H9 (cell line): Measurements from ENCODE around the gene NCLN. TPM values are rescaled to one million over a fixed set of nuclear protein-coding genes. Genes with fewer than 3 reads are reported as not detected.

Experiments
- DNase-seq: peaks from one replicate; pipeline ENCODE4 v3.0.0-alpha.2; 2017
- H2AFZ ChIP-seq: one replicate; pipeline ENCODE4 v1.6.1; 2013; ENCODE audit warnings: mild to moderate bottlenecking, low read length, control low read depth, moderate library complexity
- H2AK5ac ChIP-seq: 2 replicates; pipeline ENCODE4 v1.6.1; 2013; ENCODE audit warnings: low read length, control low read depth, mixed read lengths; ENCODE audit not compliant: insufficient read length
- H2BK120ac ChIP-seq: one replicate; pipeline ENCODE4 v1.6.1; 2013; ENCODE audit warnings: low read depth, mild to moderate bottlenecking, low read length, control low read depth, inconsistent platforms; ENCODE audit not compliant: poor library complexity, severe bottlenecking
- H2BK12ac ChIP-seq: 2 replicates; pipeline ENCODE4 v1.6.1; 2013; ENCODE audit warnings: low read length, control low read depth, mixed read lengths, low read depth; ENCODE audit not compliant: insufficient read length
- H2BK15ac ChIP-seq: 2 replicates; pipeline ENCODE4 v1.6.1; 2013; ENCODE audit warnings: low read depth, low read length, control low read depth
- H2BK20ac ChIP-seq: one replicate; pipeline ENCODE4 v1.6.1; 2013; ENCODE audit warnings: low read depth, mild to moderate bottlenecking, low read length, control low read depth, inconsistent platforms; ENCODE audit not compliant: poor library complexity, severe bottlenecking
- H2BK5ac ChIP-seq: 2 replicates; pipeline ENCODE4 v1.6.1; 2013; ENCODE audit warnings: low read length, control low read depth, mixed read lengths; ENCODE audit not compliant: insufficient read length
- H3K14ac ChIP-seq: 2 replicates; pipeline ENCODE4 v1.6.1; 2013; ENCODE audit warnings: low read length, control low read depth; ENCODE audit not compliant: insufficient read depth
- H3K18ac ChIP-seq: 2 replicates; pipeline ENCODE4 v1.6.1; 2013; ENCODE audit warnings: low read depth, mild to moderate bottlenecking, mixed read lengths, low read length, control low read depth; ENCODE audit not compliant: insufficient read length
- H3K23ac ChIP-seq: 2 replicates; pipeline ENCODE4 v1.6.1; 2013; ENCODE audit warnings: low read length, control low read depth, mixed read lengths, low read depth; ENCODE audit not compliant: insufficient read length
- H3K23me2 ChIP-seq: 2 replicates; pipeline ENCODE4 v1.6.1; 2013; ENCODE audit warnings: low read depth, mild to moderate bottlenecking, mixed read lengths, low read length, control low read depth; ENCODE audit not compliant: insufficient read length, poor library complexity, severe bottlenecking
- H3K27ac ChIP-seq: 2 replicates; pipeline ENCODE4 v1.5.1; 2013; ENCODE audit warnings: low read length, control low read depth, mixed read lengths, low read depth; ENCODE audit not compliant: insufficient read length
- H3K27me3 ChIP-seq: 2 replicates; pipeline ENCODE4 v1.6.1; 2013; ENCODE audit warnings: low read length, control low read depth, inconsistent platforms; ENCODE audit not compliant: insufficient read depth
- H3K4ac ChIP-seq: 2 replicates; pipeline ENCODE4 v1.6.1; 2013; ENCODE audit warnings: low read depth, mild to moderate bottlenecking, control low read depth, inconsistent platforms, low read length, moderate library complexity
- H3K4me1 ChIP-seq: 2 replicates; pipeline ENCODE4 v1.6.1; 2013; ENCODE audit warnings: low read length, control low read depth, inconsistent platforms; ENCODE audit not compliant: insufficient read depth
- H3K4me2 ChIP-seq: 2 replicates; pipeline ENCODE4 v1.6.1; 2013; ENCODE audit warnings: low read length, control low read depth, mixed read lengths; ENCODE audit not compliant: insufficient read length, insufficient read depth
- H3K56ac ChIP-seq: 2 replicates; pipeline ENCODE4 v1.6.1; 2013; ENCODE audit warnings: low read depth, mild to moderate bottlenecking, mixed read lengths, low read length, control low read depth; ENCODE audit not compliant: insufficient read length
- H3K79me1 ChIP-seq: 2 replicates; pipeline ENCODE4 v1.6.1; 2013; ENCODE audit warnings: low read depth, mild to moderate bottlenecking, moderate library complexity, low read length, control low read depth, inconsistent platforms; ENCODE audit not compliant: insufficient read depth, poor library complexity, severe bottlenecking
- H3K79me2 ChIP-seq: 2 replicates; pipeline ENCODE4 v1.6.1; 2013; ENCODE audit warnings: low read length, control low read depth, inconsistent platforms; ENCODE audit not compliant: insufficient read depth
- H3K9ac ChIP-seq: 2 replicates; pipeline ENCODE4 v1.6.1; 2013; ENCODE audit warnings: low read length, control low read depth, mixed read lengths; ENCODE audit not compliant: insufficient read length; ENCODE audit errors: extremely low read depth
- H3K9me3 ChIP-seq: one replicate; pipeline ENCODE4 v1.6.1; 2013; ENCODE audit warnings: low read depth, low read length, inconsistent platforms; ENCODE audit not compliant: control insufficient read depth
- H3T11ph ChIP-seq: one replicate; pipeline ENCODE4 v1.6.1; 2013; ENCODE audit warnings: mild to moderate bottlenecking, low read length, control low read depth, inconsistent platforms
- H4K20me1 ChIP-seq: one replicate; pipeline ENCODE4 v1.6.1; 2013; ENCODE audit not compliant: control insufficient read depth, insufficient read length, insufficient read depth
- H4K5ac ChIP-seq: 2 replicates; pipeline ENCODE4 v1.6.1; 2013; ENCODE audit warnings: low read depth, mild to moderate bottlenecking, mixed read lengths, low read length, control low read depth; ENCODE audit not compliant: insufficient read length
- H4K8ac ChIP-seq: replicated peaks from 2 replicates; pipeline ENCODE4 v1.6.1; 2013; ENCODE audit warnings: low read length, control low read depth, mixed read lengths, low read depth; ENCODE audit not compliant: insufficient read length
- H4K91ac ChIP-seq: 2 replicates; pipeline ENCODE4 v1.6.1; 2013; ENCODE audit warnings: low read depth, mild to moderate bottlenecking, moderate library complexity, mixed read lengths, low read length, control low read depth; ENCODE audit not compliant: insufficient read length
- H3K27ac Mint-ChIP-seq, 3 experiments: 2 replicates in 2 of 3; 3 replicates in 1 of 3; pipeline ENCODE4 v1.8.0; 2020 to 2021; ENCODE audit warnings: mixed read lengths in 3 of 3, mild to moderate bottlenecking in 1 of 3, moderate library complexity in 1 of 3
- H3K27me3 Mint-ChIP-seq: 2 replicates; pipeline ENCODE4 v1.8.0; 2021; ENCODE audit warnings: low read depth, mild to moderate bottlenecking, moderate library complexity, mixed read lengths
- H3K36me3 Mint-ChIP-seq, 3 experiments: 2 replicates in 2 of 3; 3 replicates in 1 of 3; pipeline ENCODE4 v1.8.0; 2020 to 2021; ENCODE audit warnings: low read depth in 3 of 3, mixed read lengths in 3 of 3; ENCODE audit not compliant: insufficient read depth in 1 of 3
- H3K4me1 Mint-ChIP-seq, 2 experiments: 2 replicates each; pipeline ENCODE4 v1.8.0; 2020; ENCODE audit warnings: mixed read lengths in 2 of 2
- H3K4me3 Mint-ChIP-seq, 2 experiments: 2 replicates in 1 of 2; 3 replicates in 1 of 2; pipeline ENCODE4 v1.8.0; 2020 to 2021; ENCODE audit warnings: mild to moderate bottlenecking in 2 of 2, mixed read lengths in 2 of 2, moderate library complexity in 1 of 2
- H3K9me3 Mint-ChIP-seq, 2 experiments: 2 replicates in 1 of 2; 3 replicates in 1 of 2; pipeline ENCODE4 v1.8.0; 2020; ENCODE audit warnings: mild to moderate bottlenecking in 2 of 2, mixed read lengths in 2 of 2, moderate library complexity in 1 of 2
- CTCF ChIP-seq: fragments of 200-600 bp; sonication (generic); conservative IDR thresholded peaks from 3 replicates; pipeline ENCODE4 v1.8.0; 2021; ENCODE audit warnings: antibody characterized with exemption, mild to moderate bottlenecking
- WGBS: extraction: QIAGEN DNeasy Blood & Tissue Kit; methylation state at CpG from one replicate; pipeline ENCODE4 v1.1.7; 2013; ENCODE audit warnings: missing lambda C conversion rate, low lambda C conversion rate, mixed read lengths; ENCODE audit not compliant: insufficient read length; ENCODE audit errors: extremely low coverage; 5-methylcytosine and 5-hydroxymethylcytosine counted together
- total RNA-seq: library from RNA; stranded (reverse); gene quantifications from 2 replicates; pipeline ENCODE4 v1.2.1, GENCODE V29; 2021

The NCLN gene
- total RNA-seq, 1 experiment from 2014 or later, result 94.8 TPM

GRCh38 chr19:3204646-3205275 lies 19.0 kb downstream of the NCLN start:
- Histone ChIP-seq H3T11ph (no peak overlapping the region), H4K20me1 (no peaks in the 10 kb centered on the region), H4K91ac (no peak overlapping the region), H3K23me2 (no peaks in the 10 kb centered on the region), H3K4ac (no peak overlapping the region), H3K9me3 (no peaks in the 10 kb centered on the region), H3K18ac (no peak overlapping the region), H3K9ac (no peak overlapping the region), H4K8ac (no peak overlapping the region), H3K23ac (no peak overlapping the region), H2BK120ac (no peak overlapping the region), H3K14ac (no peak overlapping the region), H3K4me2 (no peak overlapping the region), H2BK15ac (no peak overlapping the region), H4K5ac (no peak overlapping the region), H3K27ac (no peak overlapping the region), H2BK12ac (no peak overlapping the region), H2AFZ (no peak overlapping the region), H3K27me3 (no peaks in the 10 kb centered on the region), H2BK5ac (no peak overlapping the region), H2BK20ac (no peak overlapping the region), H3K4me1 (no peaks in the 10 kb centered on the region), H3K79me2 (no peaks in the 10 kb centered on the region), H2AK5ac (no peak overlapping the region), H3K79me1 (no peaks in the 10 kb centered on the region), H3K56ac (no peak overlapping the region)
- TF ChIP-seq CTCF, result no peak
- Mint-ChIP-seq H3K4me1 (no peaks in the 10 kb centered on the region), H3K36me3 (peaks cover 8 to 44% (median 14%) of the 10 kb centered on the region in 3 experiments; a peak in 6 of 7 replicates), H3K9me3 (no peaks in the 10 kb centered on the region), H3K4me3 (no peak overlapping the region), H3K27ac (no peak overlapping the region), H3K27me3 (no peaks in the 10 kb centered on the region)
- no CpG with 5 or more reads among the region's 35 CpGs for WGBS
- no peak for DNase-seq
